ENCODE measurements around the gene SLFN12. TPM values are rescaled to one million over a fixed set of nuclear protein-coding genes. Genes with fewer than 3 reads are reported as not detected.

Gene SLFN12
- total and polyA plus RNA-seq, 10 of the 15 experiments (the other 5 are each of a cell fraction or from before 2014, with no cell fraction given), result 8.7 to 18.5 (median 13.4) TPM

- peak; percentile 26; the same call in 1 of the 2 replicates for TF ChIP-seq MXI1 (IDR thresholded peaks at IDR 0.05; ENCODE audit: low read depth, low read length)
- TF ChIP-seq IRF4 (IDR thresholded peaks at IDR 0.05; ENCODE audit: low read depth, low read length), result 0 out of 2 replicates have a peak, but pooled peaks have one; percentile 10
- peak; percentile 91 for TF ChIP-seq POLR2A (IDR thresholded peaks at IDR 0.05; ENCODE audit: low read depth, low read length)
- TF ChIP-seq CHD2 (IDR thresholded peaks at IDR 0.05; ENCODE audit: borderline replicate concordance, low read depth, low read length), result 0 out of 2 replicates have a peak, but pooled peaks have one; percentile 19
- TF ChIP-seq CREB1 (IDR thresholded peaks at IDR 0.05; ENCODE audit: low read depth), result peak; percentile 74
- TF ChIP-seq KDM1A (IDR thresholded peaks at IDR 0.05; ENCODE audit: borderline replicate concordance), result no peak
- TF ChIP-seq CBFB (IDR thresholded peaks at IDR 0.05; ENCODE audit: low read depth), result peak; percentile 72
- peak; percentile 62 for TF ChIP-seq RELB (IDR thresholded peaks at IDR 0.05; ENCODE audit: low read depth)
- peak; percentile 86 for TF ChIP-seq POLR2AphosphoS2 (IDR thresholded peaks at IDR 0.05; ENCODE audit: low read depth, low read length)
- peak; percentile 66 for TF ChIP-seq IKZF1 (conservative IDR thresholded peaks at IDR 0.05)
- peak; percentile 26 for TF ChIP-seq MEF2B (IDR thresholded peaks at IDR 0.05; ENCODE audit: partially characterized antibody, poor library complexity, severe bottlenecking)
- TF ChIP-seq BRCA1 (IDR thresholded peaks at IDR 0.05; ENCODE audit: low read depth, low read length), result no peak
- peak; percentile 9; the same call in 1 of the 2 replicates for TF ChIP-seq EED (IDR thresholded peaks at IDR 0.05; ENCODE audit: low read depth)
- peak; percentile 12 for TF ChIP-seq SP1 (IDR thresholded peaks at IDR 0.05; ENCODE audit: low read depth, low read length)
- no peak for TF ChIP-seq NFYA (IDR thresholded peaks at IDR 0.05; ENCODE audit: borderline replicate concordance, low read depth, low read length)
- TF ChIP-seq LARP7 (IDR thresholded peaks at IDR 0.05), result 0 out of 2 replicates have a peak, but pooled peaks have one; percentile 27
- TF ChIP-seq NFYB (IDR thresholded peaks at IDR 0.05; ENCODE audit: insufficient read depth, low read depth, low read length), result peak; percentile 67; the same call in 1 of the 2 replicates
- peak; percentile 63 to 70 for TF ChIP-seq IKZF2 (IDR thresholded peaks at IDR 0.05)
- TF ChIP-seq, protein P1, sequence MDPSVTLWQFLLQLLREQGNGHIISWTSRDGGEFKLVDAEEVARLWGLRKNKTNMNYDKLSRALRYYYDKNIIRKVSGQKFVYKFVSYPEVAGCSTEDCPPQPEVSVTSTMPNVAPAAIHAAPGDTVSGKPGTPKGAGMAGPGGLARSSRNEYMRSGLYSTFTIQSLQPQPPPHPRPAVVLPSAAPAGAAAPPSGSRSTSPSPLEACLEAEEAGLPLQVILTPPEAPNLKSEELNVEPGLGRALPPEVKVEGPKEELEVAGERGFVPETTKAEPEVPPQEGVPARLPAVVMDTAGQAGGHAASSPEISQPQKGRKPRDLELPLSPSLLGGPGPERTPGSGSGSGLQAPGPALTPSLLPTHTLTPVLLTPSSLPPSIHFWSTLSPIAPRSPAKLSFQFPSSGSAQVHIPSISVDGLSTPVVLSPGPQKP (IDR thresholded peaks at IDR 0.05; ENCODE audit: low read depth, low read length), result peak; percentile 13; the same call in 1 of the 2 replicates
- peak; percentile 76; the same call in 1 of the 2 replicates for TF ChIP-seq RB1 (IDR thresholded peaks at IDR 0.05; ENCODE audit: borderline replicate concordance)
- no peak for TF ChIP-seq ESRRA (IDR thresholded peaks at IDR 0.05; ENCODE audit: low read length)
- TF ChIP-seq BACH1 (IDR thresholded peaks at IDR 0.05; ENCODE audit: borderline replicate concordance), result peak; percentile 79
- TF ChIP-seq NFIC (IDR thresholded peaks at IDR 0.05; ENCODE audit: low read depth, low read length), result peak; percentile 33; the same call in 1 of the 2 replicates
- TF ChIP-seq PAX5 (IDR thresholded peaks at IDR 0.05; ENCODE audit: borderline replicate concordance, low read depth, low read length), result no peak
Measured at GRCh38 chr17:35373534-35373983, 58.7 kb downstream of the SLFN12 start, which contains the start of gene SLFN11 (continued).
